ENCODE data around the gene TRPV6. TPM values are rescaled to one million over a fixed set of nuclear protein-coding genes. Genes with fewer than 3 reads are reported as not detected.
A peak's percentile ranks its signal among the peaks of the same experiment; 100 is the strongest.

TRPV6 gene
- polyA plus RNA-seq, 1 donor from 2014 or later, result not detected

GRCh38 chr7:142882338-142882678 lies 3.2 kb downstream of the TRPV6 start:
- no peak overlapping the region for H3K27ac Mint-ChIP-seq
- H3K9me3 Mint-ChIP-seq, result no peaks in the 10 kb centered on the region
- H3K27me3 Mint-ChIP-seq, result peaks cover 2% of the 10 kb centered on the region
- H3K4me3 Mint-ChIP-seq, result peak overlapping the region in 1 of 4 donors; percentile 24
- no peaks in the 10 kb centered on the region for H3K4me1 Mint-ChIP-seq
- no peaks in the 10 kb centered on the region for H3K36me3 Mint-ChIP-seq

- Mint-ChIP-seq H3K27me3 (peaks cover 2% of the 10 kb centered on the region), H3K4me1 (no peaks in the 10 kb centered on the region), H3K4me3 (peak overlapping the region in 1 of 4 donors; percentile 24), H3K9me3 (no peaks in the 10 kb centered on the region), H3K27ac (no peak overlapping the region), H3K36me3 (no peaks in the 10 kb centered on the region)
Measured at GRCh38 chr7:142881586-142882337, 3.8 kb downstream of the TRPV6 start.

- Mint-ChIP-seq H3K4me1 (no peaks in the 10 kb centered on the region), H3K36me3 (no peaks in the 10 kb centered on the region), H3K9me3 (no peaks in the 10 kb centered on the region), H3K4me3 (no peak overlapping the region), H3K27ac (no peak overlapping the region), H3K27me3 (peaks cover 3% of the 10 kb centered on the region)
Measured at GRCh38 chr7:142880876-142881505, 4.6 kb downstream of the TRPV6 start.

GRCh38 chr7:142879060-142879459 lies 6.5 kb downstream of the TRPV6 start:
- Mint-ChIP-seq H3K9me3 (no peaks in the 10 kb centered on the region), H3K27ac (no peak overlapping the region), H3K4me1 (no peaks in the 10 kb centered on the region), H3K4me3 (no peak overlapping the region), H3K36me3 (no peaks in the 10 kb centered on the region), H3K27me3 (peaks cover 4% of the 10 kb centered on the region)

GRCh38 chr7:142878315-142878714 lies 7.2 kb downstream of the TRPV6 start:
- Mint-ChIP-seq H3K27me3 (peaks cover 4% of the 10 kb centered on the region), H3K9me3 (no peaks in the 10 kb centered on the region), H3K4me3 (no peak overlapping the region), H3K27ac (peak overlapping the region in 1 of 3 donors; percentile 39), H3K36me3 (peaks cover 4% of the 10 kb centered on the region), H3K4me1 (peaks cover 0 to under 1% (median 0%) of the 10 kb centered on the region in 3 donors)

- Mint-ChIP-seq H3K27ac (no peak overlapping the region), H3K4me1 (peaks cover 0 to 2% (median 0%) of the 10 kb centered on the region in 3 donors), H3K9me3 (no peaks in the 10 kb centered on the region), H3K36me3 (peaks cover 4% of the 10 kb centered on the region), H3K4me3 (no peak overlapping the region), H3K27me3 (peaks cover 4% of the 10 kb centered on the region)
Measured at GRCh38 chr7:142876991-142877910, 8.3 kb downstream of the TRPV6 start.

- no peak overlapping the region for H3K27ac Mint-ChIP-seq
- peaks cover 0 to 2% (median 0%) of the 10 kb centered on the region in 3 donors for H3K4me1 Mint-ChIP-seq
- H3K27me3 Mint-ChIP-seq, result peaks cover 4% of the 10 kb centered on the region
- no peak overlapping the region for H3K4me3 Mint-ChIP-seq
- no peaks in the 10 kb centered on the region for H3K9me3 Mint-ChIP-seq
- H3K36me3 Mint-ChIP-seq, result peaks cover 4% of the 10 kb centered on the region
Measured at GRCh38 chr7:142876236-142876960, 9.1 kb downstream of the TRPV6 start.

GRCh38 chr7:142875456-142875855 lies 10.1 kb downstream of the TRPV6 start:
- Mint-ChIP-seq H3K27ac (no peak overlapping the region), H3K9me3 (no peaks in the 10 kb centered on the region), H3K27me3 (peaks cover 4% of the 10 kb centered on the region), H3K36me3 (peaks cover 4% of the 10 kb centered on the region), H3K4me1 (peaks cover 0 to 2% (median 0%) of the 10 kb centered on the region in 3 donors), H3K4me3 (no peak overlapping the region)

GRCh38 chr7:142874837-142875236 lies 10.7 kb downstream of the TRPV6 start:
- H3K4me3 Mint-ChIP-seq, result peak overlapping the region in 1 of 4 donors; percentile 45
- H3K4me1 Mint-ChIP-seq, result peaks cover 0 to 2% (median 0%) of the 10 kb centered on the region in 3 donors
- no peaks in the 10 kb centered on the region for H3K9me3 Mint-ChIP-seq
- H3K27ac Mint-ChIP-seq, result no peak overlapping the region
- peaks cover 4% of the 10 kb centered on the region for H3K36me3 Mint-ChIP-seq
- H3K27me3 Mint-ChIP-seq, result peaks cover 4% of the 10 kb centered on the region

- peaks cover 4% of the 10 kb centered on the region for H3K27me3 Mint-ChIP-seq
- H3K9me3 Mint-ChIP-seq, result no peaks in the 10 kb centered on the region
- peak overlapping the region in 1 of 3 donors; percentile 54 for H3K27ac Mint-ChIP-seq
- peak overlapping the region in 1 of 4 donors; percentile 45 for H3K4me3 Mint-ChIP-seq
- H3K36me3 Mint-ChIP-seq, result peaks cover 4% of the 10 kb centered on the region
- H3K4me1 Mint-ChIP-seq, result peaks cover 0 to 2% (median 0%) of the 10 kb centered on the region in 3 donors
Measured at GRCh38 chr7:142874409-142874808, 11.1 kb downstream of the TRPV6 start.

- no peak overlapping the region for H3K27ac Mint-ChIP-seq
- no peak overlapping the region for H3K4me3 Mint-ChIP-seq
- H3K36me3 Mint-ChIP-seq, result peaks cover 4% of the 10 kb centered on the region
- H3K27me3 Mint-ChIP-seq, result peaks cover 3% of the 10 kb centered on the region
- H3K9me3 Mint-ChIP-seq, result no peaks in the 10 kb centered on the region
- peaks cover 0 to 2% (median 0%) of the 10 kb centered on the region in 3 donors for H3K4me1 Mint-ChIP-seq
Measured at GRCh38 chr7:142873871-142874270, 11.7 kb downstream of the TRPV6 start.

- Mint-ChIP-seq H3K4me3 (no peak overlapping the region), H3K36me3 (peaks cover 4% of the 10 kb centered on the region), H3K9me3 (no peaks in the 10 kb centered on the region), H3K27me3 (peaks cover 3% of the 10 kb centered on the region), H3K27ac (peak overlapping the region in 1 of 3 donors; percentile 87), H3K4me1 (peaks cover 0 to 2% (median 0%) of the 10 kb centered on the region in 3 donors)
Measured at GRCh38 chr7:142873281-142873784, 12.2 kb downstream of the TRPV6 start.

GRCh38 chr7:142872106-142872675 lies 13.4 kb downstream of the TRPV6 start:
- Mint-ChIP-seq H3K27me3 (peaks cover 3% of the 10 kb centered on the region), H3K4me1 (peaks cover 0 to 2% (median 0%) of the 10 kb centered on the region in 3 donors), H3K9me3 (no peaks in the 10 kb centered on the region), H3K4me3 (no peak overlapping the region), H3K36me3 (peaks cover 4% of the 10 kb centered on the region), H3K27ac (no peak overlapping the region)

Measured in IgD-negative memory B cell (primary cell).